MM.1S (cell line): Measurements from ENCODE around the gene FBXL2.

ENCODE experiments used
- CTCF ChIP-seq: fragments of 300-600 bp; sonication (generic); IDR thresholded peaks from 2 replicates; pipeline ENCODE4 v1.5.1; 2016; ENCODE audit warnings: antibody characterized with exemption, low read length, mixed read lengths
- EZH2 ChIP-seq: fragments of 300-600 bp; sonication (generic); optimal IDR thresholded peaks from 2 replicates; pipeline ENCODE3; 2017; ENCODE audit warnings: low read depth, mild to moderate bottlenecking, antibody characterized with exemption, low read length, mixed read lengths
- EZH2phosphoT487 ChIP-seq: fragments of 300-600 bp; sonication (generic); IDR thresholded peaks from 2 replicates; pipeline ENCODE4 v1.6.1; 2018; ENCODE audit warnings: antibody characterized with exemption, low read length

GRCh38 chr3:33273628-33274027 is 3.6 kb upstream of the FBXL2 start:
- no peak for TF ChIP-seq CTCF
- no peak for TF ChIP-seq EZH2phosphoT487
- no peak for TF ChIP-seq EZH2
